Hematopoietic multipotent progenitor cell treated with erythropoietin and hydrocortisone succinate and interleukin-3 and kit ligand, for 4 days (in vitro differentiated cells): Measurements from ENCODE around the gene ITM2B.
A peak's percentile ranks its signal among the peaks of the same experiment; 100 is the strongest.

Experiments
- DNase-seq: peaks from one replicate; pipeline ENCODE4 v3.0.0-alpha.2; 2015

Gene ITM2B

DNA sequence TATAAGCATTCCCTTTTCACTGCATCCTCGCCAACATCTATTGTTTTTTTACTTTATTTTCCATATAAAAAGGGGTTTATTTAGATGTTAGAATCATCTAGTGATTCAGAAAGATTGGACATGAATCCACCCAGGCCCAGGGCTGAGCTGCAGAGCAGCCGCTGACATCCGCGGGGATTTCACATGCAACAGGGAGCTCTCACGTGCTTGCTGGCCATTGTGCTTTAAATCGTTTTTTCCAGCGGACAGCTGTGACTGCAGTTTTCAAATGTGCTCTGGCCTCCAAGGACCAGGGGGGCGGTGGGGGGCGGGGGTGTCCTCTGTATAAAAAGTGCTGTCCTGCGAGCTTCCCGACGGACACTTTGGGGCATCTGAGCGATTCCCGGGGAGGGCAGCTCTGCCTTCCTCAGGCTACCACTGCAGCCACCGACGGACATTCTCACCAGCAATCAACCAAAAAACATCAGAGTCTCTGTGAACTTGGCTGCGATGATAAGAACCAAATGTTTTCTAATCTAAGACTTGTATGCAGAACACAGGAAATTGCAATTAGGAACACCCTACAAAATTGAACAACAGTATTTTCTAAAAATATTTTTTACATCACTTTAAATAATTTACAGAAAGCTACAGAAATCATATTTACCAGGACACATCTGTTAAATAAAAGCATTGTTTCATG is 83.1 kb downstream of the ITM2B start:
- DNase-seq: peak; percentile 69

DNA sequence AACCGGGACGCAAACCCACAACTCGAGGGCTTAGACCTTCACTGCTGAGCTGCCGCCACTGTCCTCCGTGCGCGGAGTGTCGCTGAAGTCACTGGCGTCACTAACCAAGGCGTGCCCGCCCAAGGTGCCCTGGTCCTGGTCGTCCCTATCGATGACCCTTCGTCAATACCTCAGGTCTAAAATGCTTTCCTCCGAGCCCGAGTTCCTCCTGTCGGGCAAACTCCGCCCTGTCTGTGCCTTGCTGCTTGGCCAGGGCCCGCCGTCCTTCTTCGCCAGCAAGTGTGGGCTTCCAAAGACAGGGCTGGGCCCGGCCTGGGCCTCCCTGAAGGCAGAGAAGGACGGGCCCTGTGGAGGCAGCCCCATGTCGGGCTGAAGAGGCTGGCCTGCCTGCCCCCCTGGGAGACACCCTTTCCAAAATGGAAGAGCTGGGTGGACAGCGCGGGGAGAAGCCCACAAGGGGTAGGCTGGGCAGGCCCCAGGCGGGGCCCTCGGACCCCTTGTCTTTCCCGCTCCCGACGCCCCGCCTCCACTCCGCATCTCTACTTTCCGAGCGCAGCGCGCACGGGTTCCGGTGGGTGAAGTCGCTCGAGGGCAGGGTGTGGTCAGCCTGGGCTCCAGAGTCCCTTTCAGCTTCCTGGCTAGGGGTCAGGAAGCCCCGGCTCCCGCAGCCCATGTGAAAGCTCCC is 84.0 kb downstream of the ITM2B start:
- no peak for DNase-seq

DNA sequence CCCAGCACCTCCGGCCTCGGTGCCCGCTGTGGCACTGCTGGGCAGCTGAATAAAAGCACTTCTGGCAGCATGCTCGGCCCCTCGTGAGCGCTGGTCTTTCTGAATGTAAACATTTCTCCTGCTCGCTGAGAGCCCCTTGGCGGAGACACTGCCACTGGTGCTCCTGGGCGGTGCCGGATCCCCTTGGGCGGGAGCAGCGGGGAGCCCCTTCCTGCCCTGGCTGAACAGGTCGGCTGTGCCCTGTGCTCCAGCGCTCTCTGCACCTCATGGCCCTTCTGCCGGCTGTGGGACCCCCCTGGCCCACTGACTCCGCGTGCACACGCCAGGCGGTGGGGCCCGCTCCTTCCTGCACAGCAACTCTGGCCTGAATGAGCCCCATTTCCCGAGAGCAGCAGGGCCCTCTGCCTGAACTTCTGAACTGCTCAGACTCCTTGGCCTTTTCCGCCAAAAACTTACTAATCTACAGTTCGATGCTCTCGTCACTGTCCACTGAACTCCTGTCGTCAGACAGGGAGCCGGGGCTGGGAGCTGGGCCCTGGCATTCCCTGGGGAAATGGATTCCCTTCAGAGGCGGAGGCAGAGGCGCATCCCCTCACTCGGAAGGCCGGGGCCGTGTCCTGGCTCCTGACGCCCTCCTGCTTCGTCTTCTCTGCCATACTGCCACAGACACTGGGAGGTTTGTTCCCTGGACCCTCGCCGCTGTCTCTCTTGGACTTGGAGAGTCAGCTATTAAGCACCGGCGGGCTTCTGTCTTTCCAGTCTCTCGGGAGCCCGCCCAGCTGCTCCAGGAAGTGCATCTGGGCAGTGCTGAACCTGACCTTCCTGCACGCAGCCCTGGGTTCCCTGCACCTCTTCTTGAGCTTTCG is 84.7 kb downstream of the ITM2B start:
- DNase-seq: no peak

- no peak for DNase-seq
Measured at GRCh38 chr13:48318377-48318811, 85.4 kb downstream of the ITM2B start.

GRCh38 chr13:48318821-48319511 is 86.0 kb downstream of the ITM2B start:
- peak; percentile 47 for DNase-seq
